Stimulated activated CD4-positive, alpha-beta T cell treated with anti-CD3 and anti-CD28 coated beads, Interleukin-1b, Interleukin-23, amount 100 ng/mL, for 1 hour (primary cell): Measurements from ENCODE around the gene ZNF462.
"Not testable (repeated sequence)": the region's sequence is repeated elsewhere in the genome, so short reads cannot be mapped to it uniquely, and the experiment has no call there.

Source experiments
- DNase-seq, 2 donors: peaks; one replicate each; pipeline ENCODE4 v3.0.0-alpha.2; 2020; ENCODE audit warnings: low read depth in 2 of 2

The ZNF462 gene

DNA sequence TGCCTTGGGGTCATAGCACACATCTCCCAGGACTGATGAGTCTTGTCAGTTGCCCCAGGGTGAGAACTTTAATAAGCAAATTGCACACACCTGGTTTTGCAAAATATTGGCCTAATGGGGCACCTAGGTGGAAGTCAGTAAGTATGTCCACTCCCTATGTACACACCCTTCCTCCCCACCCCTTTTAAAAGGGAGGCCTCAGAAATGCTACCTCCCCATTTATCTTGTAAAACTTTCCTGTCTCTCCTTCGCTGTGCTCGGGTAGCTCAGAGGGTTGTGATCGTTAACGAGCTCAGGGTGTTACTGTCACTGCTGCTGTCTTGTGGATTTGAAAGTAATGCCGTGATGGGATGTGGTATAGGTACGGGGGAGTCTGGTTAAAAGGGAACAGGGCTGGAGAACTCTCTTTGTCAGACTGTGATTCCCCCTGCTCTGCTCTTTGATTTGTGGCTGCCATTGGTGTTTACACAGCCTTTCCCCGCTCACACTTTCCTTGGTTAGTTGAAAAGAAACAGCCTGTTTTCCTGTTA is 26.2 kb downstream of the ZNF462 start:
- DNase-seq = no peak

DNA sequence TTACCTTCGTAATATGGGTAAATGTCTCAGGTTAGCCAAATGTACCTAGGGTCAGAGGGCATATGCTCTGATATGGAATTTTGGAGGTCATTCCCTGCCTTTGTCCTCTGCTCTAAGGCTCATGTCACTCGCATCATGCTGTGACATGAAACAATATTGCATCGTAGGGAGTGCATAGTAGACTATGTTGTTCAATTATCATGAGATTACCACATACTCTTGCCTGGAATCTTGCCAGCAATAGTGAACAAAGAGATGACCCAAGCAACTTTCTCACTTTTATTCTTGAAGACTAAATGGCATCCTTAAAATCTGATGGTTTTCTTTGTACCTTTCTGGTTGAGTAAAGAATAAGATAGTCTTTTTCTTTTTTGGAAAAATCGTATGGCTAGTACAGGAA is 27.6 kb downstream of the ZNF462 start:
- DNase-seq = no peak

DNA sequence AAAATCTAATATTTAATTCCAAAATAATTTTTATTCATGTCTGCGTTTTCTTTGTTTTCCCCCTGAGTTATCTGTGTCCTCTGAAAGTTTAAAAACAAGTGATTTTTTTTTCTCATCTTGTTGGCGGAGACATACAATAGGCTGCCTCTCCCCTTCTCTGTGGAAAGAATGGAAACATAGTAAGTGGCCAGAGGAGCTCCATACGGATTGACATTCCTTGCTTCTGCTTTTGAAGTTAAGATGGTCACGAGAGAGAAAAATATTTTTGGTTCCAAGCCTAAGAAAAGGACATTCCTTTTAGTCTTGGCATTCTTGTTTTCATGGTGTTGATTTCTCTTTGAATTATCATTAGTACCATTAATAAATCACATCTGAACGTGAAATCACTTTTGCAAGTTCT is 28.3 kb downstream of the ZNF462 start:
- DNase-seq = no peak

DNA sequence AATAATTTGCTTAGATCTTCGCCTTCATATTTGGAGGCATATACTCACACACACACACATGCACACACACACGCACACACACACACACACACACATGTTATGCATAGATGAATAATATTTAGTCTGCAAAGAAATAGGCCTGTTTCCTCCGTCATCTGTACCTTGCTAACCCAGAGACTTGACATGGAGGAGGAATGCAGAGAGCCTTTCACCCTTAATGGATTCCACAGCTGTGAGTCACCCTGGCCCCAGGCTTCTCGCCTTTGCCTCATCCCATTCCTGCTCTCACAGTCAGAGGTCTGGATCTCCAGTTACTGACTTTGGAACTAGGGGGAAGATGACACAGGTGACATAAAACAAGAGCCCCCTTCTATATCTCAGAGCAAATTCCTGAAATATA is 29.7 kb downstream of the ZNF462 start:
- DNase-seq = no peak

DNA sequence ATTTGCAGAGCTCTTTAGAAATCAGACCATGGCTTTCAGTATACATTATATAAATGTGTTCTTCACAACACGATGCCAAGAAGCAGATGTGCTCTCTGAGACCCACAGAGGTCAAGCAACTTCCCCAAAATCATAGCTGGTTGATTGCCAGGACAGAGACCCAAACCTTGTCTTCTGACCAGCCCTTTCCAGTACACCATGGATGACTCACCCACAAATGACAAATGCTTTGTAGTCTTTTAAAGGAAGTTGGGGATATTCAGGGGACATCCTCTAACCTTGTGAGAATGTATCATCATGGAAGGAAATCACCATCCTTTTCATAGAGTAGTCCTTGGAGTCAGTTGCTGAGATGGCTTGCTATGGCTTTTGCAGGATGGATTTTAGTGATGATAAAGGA is 30.1 kb downstream of the ZNF462 start:
- DNase-seq = no peak

DNA sequence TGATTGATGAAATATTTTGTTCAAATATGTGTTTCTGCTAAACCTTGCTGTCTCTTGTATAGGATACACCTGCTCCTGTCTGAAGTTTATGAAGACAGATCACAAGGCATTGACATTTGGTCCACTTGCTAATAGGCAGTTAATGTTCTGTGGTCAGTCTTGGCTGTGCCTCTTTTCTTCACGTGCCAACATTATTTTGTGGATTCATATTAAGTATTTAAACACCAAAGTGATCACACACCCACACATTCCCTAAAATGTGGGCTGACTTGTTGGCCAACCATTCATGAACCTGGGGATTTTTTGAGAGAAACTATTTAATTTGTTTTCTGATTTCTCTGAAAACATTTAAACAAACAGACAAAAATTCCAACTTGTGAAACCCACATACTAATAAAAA is 33.7 kb downstream of the ZNF462 start:
- no peak for DNase-seq

DNA sequence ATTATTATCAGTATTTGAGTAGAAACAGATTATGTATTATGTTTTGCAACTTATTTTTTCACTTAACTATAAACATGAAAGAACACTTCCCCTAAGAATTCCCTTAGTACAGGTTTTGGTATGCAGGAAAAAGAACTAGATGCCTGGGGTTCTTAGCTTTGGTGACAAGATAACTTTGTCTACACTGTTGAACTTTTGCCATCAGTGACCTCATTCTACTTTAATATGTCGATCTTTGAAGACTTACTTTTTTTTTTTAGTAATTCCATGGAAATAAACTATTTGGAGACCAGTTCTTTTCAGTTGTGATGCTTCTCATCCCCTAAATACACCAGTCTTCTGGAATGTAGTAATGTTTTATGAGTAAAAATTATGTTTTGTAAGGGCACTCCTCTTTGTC is 34.3 kb downstream of the ZNF462 start:
- no peak for DNase-seq

DNA sequence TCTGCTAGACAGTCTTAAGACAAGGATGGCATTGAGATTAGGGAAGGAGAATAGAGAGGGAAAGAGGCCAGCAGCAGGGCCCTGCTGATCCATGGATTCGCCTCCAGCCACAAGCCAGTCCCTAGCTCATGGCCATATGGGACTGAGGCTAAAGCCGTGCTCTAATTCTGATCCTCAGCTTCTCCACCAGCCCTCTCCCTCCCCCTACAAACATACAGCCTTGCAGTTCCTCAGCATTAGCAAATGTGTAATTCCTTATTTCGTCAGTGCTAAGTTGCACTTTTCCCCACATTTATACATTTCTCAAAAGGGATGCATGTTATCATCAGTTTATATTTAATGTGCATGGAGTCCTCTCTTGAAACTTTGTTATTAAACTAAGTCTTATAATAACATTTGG is 34.8 kb downstream of the ZNF462 start:
- DNase-seq = no peak

DNA sequence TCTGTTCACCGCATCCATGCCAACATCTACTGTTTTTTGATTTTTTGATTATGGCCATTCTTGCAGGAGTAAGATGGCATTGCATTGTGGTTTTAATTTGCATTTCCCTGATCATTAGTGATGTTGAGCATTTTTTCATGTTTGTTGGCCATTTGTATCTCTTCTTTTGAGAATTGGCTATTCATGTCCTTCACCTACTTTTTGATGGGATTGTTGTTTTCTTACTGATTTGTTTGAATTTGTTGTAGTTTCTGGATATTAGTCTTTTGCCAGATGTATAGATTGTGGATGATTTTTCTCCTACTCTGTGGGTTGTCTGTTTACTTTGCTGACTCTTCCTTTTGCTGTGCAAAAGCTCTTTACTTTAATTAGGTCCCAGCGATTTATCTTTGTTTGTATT is 37.6 kb downstream of the ZNF462 start:
- DNase-seq = not testable (repeated sequence)

DNA sequence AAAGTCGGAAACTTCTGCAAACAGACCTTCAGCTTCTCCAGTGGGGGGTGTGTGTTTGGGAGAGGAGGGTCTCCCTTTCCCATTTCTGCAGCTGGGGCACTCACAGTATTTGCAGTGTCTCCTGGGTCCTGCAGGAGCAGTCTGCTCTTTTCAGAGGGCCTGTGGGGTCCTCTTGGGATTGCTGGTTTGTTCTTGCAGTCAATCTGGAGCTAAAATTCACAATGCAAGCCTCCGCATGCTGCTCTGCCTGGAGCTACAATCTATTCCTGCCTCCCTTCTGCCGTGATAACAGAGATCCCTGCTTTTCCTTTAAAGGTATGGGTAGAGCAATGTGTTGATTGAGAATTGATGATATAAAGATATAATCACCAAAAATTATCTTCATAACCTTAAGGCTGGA is 43.2 kb downstream of the ZNF462 start:
- no peak for DNase-seq

DNA sequence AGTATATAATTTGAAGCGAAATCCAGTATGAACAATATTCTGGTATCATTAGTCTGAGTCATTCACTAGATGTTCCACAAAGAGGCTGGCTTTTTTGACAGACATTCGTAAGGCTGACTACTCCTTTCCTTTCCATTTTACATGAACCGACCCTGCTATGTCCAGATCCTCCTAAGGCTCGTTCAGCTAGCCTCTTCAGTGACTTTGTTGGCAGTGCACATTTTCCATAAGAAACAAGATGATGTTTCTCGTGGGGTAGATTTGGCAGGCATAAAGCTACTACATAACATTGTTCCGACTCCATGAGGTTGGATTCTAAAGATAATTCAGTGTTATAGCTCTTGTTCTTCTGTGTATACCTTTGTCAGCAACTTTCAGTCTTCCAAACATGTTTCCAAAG is 49.0 kb downstream of the ZNF462 start:
- no peak for DNase-seq

DNA sequence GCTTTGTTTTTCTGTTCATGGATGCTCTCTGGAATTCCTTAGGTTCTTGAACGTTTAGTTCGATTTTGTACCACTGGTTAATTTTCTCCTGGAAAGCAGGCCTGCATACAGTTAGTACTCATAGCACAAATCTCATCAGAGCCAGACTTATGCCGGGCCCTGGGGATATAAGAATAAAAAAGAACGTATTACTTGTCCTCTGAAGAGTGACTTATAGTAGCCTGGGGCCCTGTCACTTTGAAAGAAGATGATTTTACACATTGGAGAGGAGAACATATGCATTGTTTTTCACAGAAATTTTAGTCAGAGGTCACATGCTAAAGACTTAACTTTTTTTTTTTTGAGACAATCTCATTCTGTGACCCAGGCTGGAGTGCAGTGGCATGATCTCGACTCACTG is 50.3 kb downstream of the ZNF462 start:
- no peak for DNase-seq

DNA sequence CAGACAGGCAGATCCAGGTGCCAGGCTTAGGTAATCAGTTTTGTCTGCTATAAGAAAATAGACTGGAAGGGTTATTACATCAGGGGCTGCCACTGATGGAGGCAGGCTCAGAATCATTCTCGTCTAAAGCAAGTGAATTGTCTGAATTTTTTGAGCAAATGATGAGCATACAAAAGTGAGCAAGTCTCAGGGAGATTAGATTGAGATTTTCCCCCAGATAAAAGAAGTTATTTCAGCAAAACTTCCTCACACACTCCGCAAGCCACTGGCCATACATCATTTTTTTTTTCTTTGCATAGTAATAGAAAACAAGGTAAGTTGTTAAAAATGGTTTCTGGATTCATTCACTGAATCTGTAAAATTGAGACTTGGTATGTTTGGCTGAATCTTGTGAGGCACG is 52.9 kb downstream of the ZNF462 start:
- no peak for DNase-seq

DNA sequence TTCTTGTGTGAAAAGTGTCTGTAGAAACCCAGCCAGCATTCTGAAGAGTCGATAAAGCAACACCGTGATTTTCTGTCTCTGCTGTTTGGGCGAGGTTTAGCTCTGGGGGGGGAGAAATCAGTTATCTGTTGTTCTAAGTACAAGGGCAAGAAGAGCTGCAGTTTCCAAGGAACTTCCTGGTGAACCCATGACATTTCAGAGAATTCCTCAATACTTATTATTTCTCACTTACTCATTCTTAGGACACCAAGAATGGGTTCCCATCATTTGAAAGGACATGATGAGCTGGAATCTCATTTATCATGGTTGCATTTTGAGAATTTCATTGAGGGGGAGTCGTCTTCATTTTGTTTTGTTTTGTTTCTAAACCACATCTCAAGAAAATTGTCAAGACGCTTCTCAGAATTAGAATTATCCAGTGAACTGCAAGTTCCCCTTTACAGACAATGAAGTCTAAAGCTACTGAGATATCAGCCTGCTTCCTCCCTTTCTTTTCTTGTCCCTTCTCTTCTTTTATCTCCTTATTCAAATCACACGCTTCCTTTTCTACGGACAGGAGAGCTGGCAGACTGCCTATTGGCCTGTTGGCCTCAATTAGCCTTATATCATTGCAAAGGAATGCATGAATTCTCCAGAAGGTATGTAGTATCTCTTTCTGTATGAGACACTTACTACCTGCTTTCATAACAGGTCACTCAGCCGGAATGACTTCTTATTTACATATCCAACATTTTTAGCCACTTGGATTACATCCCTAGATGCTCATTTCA is 53.7 kb downstream of the ZNF462 start:
- DNase-seq = no peak

DNA sequence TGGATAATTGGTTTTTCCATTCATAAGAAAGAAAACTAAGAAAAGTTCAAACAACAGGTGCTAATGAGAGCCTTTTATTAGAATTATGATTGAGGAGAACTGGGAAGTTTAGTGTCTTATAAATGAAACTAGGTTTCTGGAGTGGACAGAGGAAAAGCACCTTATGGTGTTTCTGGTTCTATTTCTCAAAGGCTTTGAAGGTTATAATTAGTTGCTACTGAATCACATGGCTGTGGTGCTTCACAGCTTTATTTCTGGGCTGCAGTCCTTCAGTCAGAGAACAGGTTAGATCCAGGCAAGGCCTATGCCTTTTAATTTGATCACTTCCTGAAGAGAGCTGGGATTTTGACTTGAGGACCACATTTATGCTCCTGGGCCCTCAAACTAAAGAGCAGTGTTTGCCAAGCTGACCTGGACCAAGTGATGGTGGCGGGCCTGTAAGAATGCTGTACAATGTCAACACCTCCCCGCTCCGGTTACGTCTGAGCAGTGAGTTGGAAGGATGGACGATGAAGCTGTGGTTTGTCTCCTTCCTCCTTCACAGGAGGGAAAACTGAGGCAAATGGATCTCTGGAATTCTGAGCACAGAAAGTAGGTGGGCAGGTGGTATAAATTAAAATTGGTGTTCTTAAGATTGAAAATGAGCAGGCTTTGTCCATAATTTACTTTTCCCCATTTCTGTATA is 56.0 kb downstream of the ZNF462 start:
- DNase-seq = no peak

DNA sequence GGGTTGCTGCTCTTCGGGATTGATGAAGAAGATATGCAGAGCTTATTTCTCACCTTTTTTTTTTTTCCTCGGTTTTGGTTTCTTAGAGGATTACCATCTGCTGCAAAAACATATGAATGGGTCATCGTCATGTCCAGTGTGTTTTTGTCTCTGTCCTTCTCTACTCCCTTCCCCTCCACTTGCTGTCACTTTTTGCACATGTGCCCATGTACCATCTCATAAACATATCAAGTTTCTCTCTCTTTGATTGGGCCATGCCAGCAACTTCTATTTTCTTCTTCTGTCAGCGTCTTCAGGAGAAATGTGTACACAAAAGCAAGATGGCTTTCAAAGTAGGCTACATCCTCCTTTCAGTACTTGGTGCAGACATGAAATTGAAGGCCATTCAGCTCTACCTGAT is 57.1 kb downstream of the ZNF462 start:
- DNase-seq = no peak

DNA sequence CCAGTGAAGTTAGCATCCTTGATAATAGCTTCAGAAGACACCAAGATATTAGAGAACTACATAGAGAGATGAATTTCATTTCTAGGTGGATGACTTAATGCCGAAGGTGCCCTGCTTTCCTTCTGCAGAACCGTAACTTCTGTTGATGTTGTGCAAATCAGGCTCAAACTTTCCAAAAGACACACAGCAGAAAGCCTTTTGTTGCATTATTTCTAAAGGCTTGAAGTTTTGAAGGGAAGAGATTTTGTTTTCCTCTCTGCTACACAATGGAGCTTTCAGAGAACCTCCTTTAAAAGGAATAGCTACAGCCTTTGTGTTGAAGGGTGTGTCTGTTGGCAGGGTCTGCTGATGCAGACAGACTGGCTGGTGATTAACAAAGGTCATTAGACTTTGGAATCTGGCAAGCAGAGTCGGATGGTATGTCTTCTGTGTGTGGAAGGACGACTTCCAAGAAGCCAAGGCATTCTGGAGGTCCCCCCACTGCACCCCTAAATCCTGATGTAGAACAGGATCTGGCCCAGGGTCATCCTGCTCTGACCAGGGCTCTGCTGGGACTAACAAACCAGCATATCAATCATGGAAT is 57.8 kb downstream of the ZNF462 start:
- DNase-seq = no peak

DNA sequence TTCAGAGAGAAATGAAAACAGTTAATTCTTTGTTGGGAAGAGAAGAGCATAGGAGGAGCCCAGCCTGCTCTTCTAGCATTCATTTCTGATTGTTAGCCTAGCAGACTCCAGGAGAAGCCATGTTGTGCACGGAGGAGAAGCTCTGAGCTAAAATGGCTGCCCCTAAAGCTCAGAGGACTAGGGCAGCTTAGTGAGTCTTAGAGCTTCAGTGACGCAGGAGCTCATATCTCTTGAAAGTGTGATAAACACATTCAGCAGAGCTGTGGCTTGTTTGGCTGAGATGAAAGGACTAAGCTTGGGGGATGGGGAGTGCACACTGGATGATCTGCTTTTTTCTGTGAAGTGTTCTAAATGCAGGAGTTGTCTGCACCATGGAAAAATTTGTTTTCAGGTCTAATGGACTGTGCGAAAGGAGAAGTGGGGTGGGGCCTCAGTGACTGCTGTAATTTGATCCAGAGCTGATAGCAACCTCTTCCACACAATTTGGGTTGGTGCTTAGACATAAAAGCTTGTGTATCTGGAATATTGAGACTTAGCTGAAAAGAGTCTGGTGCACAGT is 58.5 kb downstream of the ZNF462 start:
- no peak for DNase-seq

DNA sequence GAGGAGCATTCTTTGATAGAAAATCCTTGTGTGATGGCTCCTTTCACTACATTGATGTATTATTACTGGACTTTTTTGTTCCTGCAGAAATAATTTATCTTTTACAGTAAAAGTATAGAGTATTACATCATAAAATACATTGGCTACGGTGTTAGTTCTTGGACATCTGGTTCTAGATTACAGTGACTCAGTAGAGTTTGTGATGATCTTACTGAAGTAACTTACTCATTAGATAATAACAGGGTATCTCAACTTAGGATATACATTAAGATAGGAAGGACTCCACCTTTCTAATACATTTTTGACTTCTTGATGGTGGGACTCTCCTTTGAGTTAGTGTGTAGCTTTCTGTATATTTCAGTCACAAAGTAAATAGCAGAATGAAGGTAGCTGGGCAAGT is 59.1 kb downstream of the ZNF462 start:
- no peak for DNase-seq

DNA sequence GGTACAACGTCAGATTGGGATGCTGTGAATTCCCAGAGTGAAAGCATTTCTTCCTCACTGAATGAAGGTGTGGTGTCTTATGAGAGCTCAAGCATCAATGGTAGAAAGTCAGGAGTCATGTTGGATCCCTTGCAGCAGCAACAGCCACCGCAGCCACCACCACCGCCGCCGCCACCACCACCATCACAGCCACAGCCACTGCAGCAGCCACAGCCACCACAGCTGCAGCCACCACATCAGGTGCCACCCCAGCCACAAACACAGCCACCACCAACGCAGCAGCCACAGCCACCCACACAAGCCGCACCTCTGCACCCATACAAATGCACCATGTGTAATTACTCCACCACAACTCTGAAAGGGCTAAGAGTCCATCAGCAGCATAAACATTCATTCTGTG is 62.4 kb downstream of the ZNF462 start:
- DNase-seq = no peak

DNA sequence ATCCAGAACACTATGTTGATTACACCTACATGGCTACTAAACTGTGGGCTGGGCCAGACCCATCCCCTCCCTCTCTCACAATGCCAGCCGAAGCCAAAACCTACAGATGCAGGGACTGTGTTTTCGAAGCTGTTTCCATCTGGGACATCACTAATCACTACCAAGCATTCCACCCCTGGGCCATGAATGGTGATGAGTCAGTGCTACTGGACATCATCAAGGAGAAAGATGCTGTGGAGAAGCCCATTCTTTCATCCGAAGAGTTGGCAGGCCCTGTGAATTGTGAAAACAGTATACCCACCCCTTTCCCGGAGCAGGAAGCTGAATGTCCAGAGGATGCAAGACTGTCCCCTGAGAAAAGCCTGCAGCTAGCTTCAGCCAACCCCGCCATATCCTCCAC is 65.0 kb downstream of the ZNF462 start:
- no peak for DNase-seq

DNA sequence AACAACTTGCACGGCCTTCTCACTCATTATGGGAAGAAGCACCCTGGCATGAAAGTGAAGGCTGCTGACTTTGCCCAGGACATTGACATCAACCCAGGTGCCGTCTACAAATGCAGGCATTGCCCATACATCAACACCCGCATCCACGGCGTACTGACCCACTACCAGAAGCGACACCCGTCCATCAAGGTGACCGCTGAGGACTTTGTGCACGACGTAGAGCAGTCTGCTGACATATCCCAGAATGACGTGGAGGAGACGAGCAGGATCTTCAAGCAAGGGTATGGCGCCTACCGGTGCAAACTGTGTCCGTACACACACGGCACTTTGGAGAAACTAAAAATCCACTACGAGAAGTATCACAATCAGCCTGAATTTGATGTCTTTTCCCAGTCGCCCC is 65.4 kb downstream of the ZNF462 start:
- DNase-seq = no peak
